ENCODE data around the gene SNRPA. TPM values are rescaled to one million over a fixed set of nuclear protein-coding genes. Genes with fewer than 3 reads are reported as not detected.

Gene SNRPA
- total and polyA plus RNA-seq, 2 donors (not counting 1 experiment from before 2014, with no cell fraction given), result 92.0 to 147 TPM

DNA sequence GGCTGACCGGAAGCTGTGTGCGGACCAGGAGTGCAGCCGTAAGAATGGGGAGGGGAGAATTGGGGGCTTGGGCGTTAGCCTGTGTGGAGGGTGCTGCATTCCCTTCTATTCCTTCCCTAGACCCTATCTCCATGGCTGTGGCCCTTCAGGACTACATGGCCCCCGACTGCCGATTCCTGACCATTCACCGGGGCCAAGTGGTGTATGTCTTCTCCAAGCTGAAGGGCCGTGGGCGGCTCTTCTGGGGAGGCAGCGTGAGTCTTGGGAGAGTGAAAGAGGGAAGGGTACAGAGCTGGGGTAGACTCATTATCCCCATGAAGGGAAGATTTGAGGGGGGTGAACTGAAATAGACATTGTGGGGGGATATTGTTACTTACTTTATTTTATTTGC lies 24.6 kb downstream of the SNRPA start:
- H3K4me2 ChIP-seq (replicated peaks; ENCODE audit: low read depth, low read length, poor library complexity, severe bottlenecking), result no peak overlapping the region
- CTCF ChIA-PET, result interaction anchor here (3.9 to 5.2 kb wide), 4 partner anchors 21 to 113 kb away, joined by 29 to 48 read pairs (median 35); partner anchors contain the start of genes ACTMAP, EGLN2 and SNRPA
- POLR2A ChIA-PET, result interaction anchor here (0.6 to 4.6 kb wide), 3 partner anchors 11 to 59 kb away, joined by 3 to 99 read pairs (median 3); partner anchors contain the start of genes ACTMAP, COQ8B, ITPKC and SNRPA
- no peaks in the 10 kb centered on the region for H3K27me3 Mint-ChIP-seq
- TF ChIP-seq EZH2 (IDR thresholded peaks at IDR 0.05; ENCODE audit: borderline replicate concordance, insufficient read depth, low read depth, low read length, poor library complexity, severe bottlenecking), result no peak
- TF ChIP-seq, protein P1, sequence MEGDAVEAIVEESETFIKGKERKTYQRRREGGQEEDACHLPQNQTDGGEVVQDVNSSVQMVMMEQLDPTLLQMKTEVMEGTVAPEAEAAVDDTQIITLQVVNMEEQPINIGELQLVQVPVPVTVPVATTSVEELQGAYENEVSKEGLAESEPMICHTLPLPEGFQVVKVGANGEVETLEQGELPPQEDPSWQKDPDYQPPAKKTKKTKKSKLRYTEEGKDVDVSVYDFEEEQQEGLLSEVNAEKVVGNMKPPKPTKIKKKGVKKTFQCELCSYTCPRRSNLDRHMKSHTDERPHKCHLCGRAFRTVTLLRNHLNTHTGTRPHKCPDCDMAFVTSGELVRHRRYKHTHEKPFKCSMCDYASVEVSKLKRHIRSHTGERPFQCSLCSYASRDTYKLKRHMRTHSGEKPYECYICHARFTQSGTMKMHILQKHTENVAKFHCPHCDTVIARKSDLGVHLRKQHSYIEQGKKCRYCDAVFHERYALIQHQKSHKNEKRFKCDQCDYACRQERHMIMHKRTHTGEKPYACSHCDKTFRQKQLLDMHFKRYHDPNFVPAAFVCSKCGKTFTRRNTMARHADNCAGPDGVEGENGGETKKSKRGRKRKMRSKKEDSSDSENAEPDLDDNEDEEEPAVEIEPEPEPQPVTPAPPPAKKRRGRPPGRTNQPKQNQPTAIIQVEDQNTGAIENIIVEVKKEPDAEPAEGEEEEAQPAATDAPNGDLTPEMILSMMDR (IDR thresholded peaks at IDR 0.05), result no peak
- H3K9me3 Mint-ChIP-seq (ENCODE audit: insufficient read depth), result no peaks in the 10 kb centered on the region
- peaks cover 62% of the 10 kb centered on the region for H3K4me1 Mint-ChIP-seq
- peak overlapping the region; percentile 56 for H3K4me3 Mint-ChIP-seq
- WGBS (ENCODE audit: insufficient coverage), result 100% methylated on average over 5 of the region's 10 CpGs
- H3K4me1 ChIP-seq (ENCODE audit: control insufficient read depth in 2 of 2, insufficient read depth in 2 of 2, low read length in 2 of 2), result peaks cover 50 to 70% of the 10 kb centered on the region in 2 donors
- H3K9me3 ChIP-seq (ENCODE audit: control extremely low read depth in 1 of 3, control insufficient read depth in 2 of 3, insufficient read depth in 1 of 3, low read length in 2 of 3), result peaks cover 0 to 17% (median 0%) of the 10 kb centered on the region in 3 donors
- H3K79me2 ChIP-seq (ENCODE audit: control insufficient read depth, insufficient read depth, low read length), result peaks cover 23% of the 10 kb centered on the region
- H2AFZ ChIP-seq (ENCODE audit: insufficient read depth, low read depth, low read length, poor library complexity, severe bottlenecking), result no peak overlapping the region
- intact Hi-C loops (cut with micrococcal nuclease), result loop anchor here (1.0 to 5.0 kb wide), 4 partner anchors 21 to 1363 kb away; partner anchors contain the start of genes PLEKHG2 and SERTAD3
- H3K27me3 ChIP-seq (replicated peaks in 1 of 4; ENCODE audit: control extremely low read depth in 1 of 4, control insufficient read depth in 3 of 4, insufficient read depth in 4 of 4, low read length in 3 of 4), result no peaks in the 10 kb centered on the region
- H3K4me3 ChIP-seq (ENCODE audit: control extremely low read depth in 1 of 5, extremely low read depth in 1 of 5, insufficient read depth in 1 of 5, low read depth in 2 of 5, low read length in 4 of 5), result no peak overlapping the region
- no peak for ATAC-seq (ENCODE audit: low read depth)
- H3K36me3 ChIP-seq (replicated peaks in 1 of 2; ENCODE audit: control extremely low read depth in 1 of 2, control insufficient read depth in 1 of 2, extremely low read depth in 1 of 2, insufficient read depth in 2 of 2, low read length in 1 of 2), result peaks cover 0 to 8% of the 10 kb centered on the region in 2 experiments
- H3K27ac ChIP-seq (ENCODE audit: low read length in 2 of 2), result no peak overlapping the region
- H4K20me1 ChIP-seq (ENCODE audit: control insufficient read depth, insufficient read depth, low read length, poor library complexity, severe bottlenecking), result peaks cover 21% of the 10 kb centered on the region
- peak overlapping the region; percentile 70 for H3K27ac Mint-ChIP-seq
- no peak for DNase-seq
- no peak overlapping the region for H3K9ac ChIP-seq (ENCODE audit: low read length)

DNA sequence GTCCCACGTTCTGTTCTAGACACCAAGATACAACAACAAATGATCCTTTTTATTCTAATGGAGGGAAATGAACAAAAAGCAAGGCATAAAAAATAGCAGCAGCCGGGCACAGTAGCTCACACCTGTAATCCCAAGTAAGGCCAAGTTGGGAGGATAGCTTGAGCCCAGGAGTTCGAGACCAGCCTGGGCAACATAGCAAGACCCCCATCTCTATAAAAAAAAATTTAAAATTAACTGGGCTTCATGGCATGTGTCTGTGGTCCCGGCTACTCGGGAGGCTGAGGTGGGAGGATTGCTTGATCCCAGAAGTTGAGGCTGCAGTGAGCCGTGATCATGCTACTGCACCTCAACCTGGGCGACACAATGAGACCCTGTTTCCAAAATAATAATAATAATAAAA lies 25.4 kb downstream of the SNRPA start:
- POLR2A ChIA-PET, result interaction anchor here (1.0 to 4.6 kb wide), 9 partner anchors 15 to 487 kb away, joined by 3 to 99 read pairs (median 9); partner anchors contain the start of genes ACTMAP, COQ8B, EGLN2 and HNRNPUL1
- Histone ChIP-seq H3K4me2 (replicated peaks; ENCODE audit: low read depth, low read length, poor library complexity, severe bottlenecking) (peak overlapping the region; percentile 89), H4K20me1 (ENCODE audit: control insufficient read depth, insufficient read depth, low read length, poor library complexity, severe bottlenecking) (peaks cover 25% of the 10 kb centered on the region), H3K27ac (ENCODE audit: low read length in 2 of 2) (peak overlapping the region; percentile 97 to 99), H3K4me1 (ENCODE audit: control insufficient read depth in 2 of 2, insufficient read depth in 2 of 2, low read length in 2 of 2) (peaks cover 50 to 66% of the 10 kb centered on the region in 2 donors), H3K27me3 (replicated peaks in 1 of 4; ENCODE audit: control extremely low read depth in 1 of 4, control insufficient read depth in 3 of 4, insufficient read depth in 4 of 4, low read length in 3 of 4) (no peaks in the 10 kb centered on the region), H3K79me2 (ENCODE audit: control insufficient read depth, insufficient read depth, low read length) (peaks cover 31% of the 10 kb centered on the region), H2AFZ (ENCODE audit: insufficient read depth, low read depth, low read length, poor library complexity, severe bottlenecking) (no peak overlapping the region), H3K9me3 (ENCODE audit: control extremely low read depth in 1 of 3, control insufficient read depth in 2 of 3, insufficient read depth in 1 of 3, low read length in 2 of 3) (peaks cover 0 to 10% (median 0%) of the 10 kb centered on the region in 3 donors), H3K36me3 (replicated peaks in 1 of 2; ENCODE audit: control extremely low read depth in 1 of 2, control insufficient read depth in 1 of 2, extremely low read depth in 1 of 2, insufficient read depth in 2 of 2, low read length in 1 of 2) (peaks cover 0 to 11% of the 10 kb centered on the region in 2 experiments), H3K9ac (ENCODE audit: low read length) (no peak overlapping the region), H3K4me3 (ENCODE audit: control extremely low read depth in 1 of 5, extremely low read depth in 1 of 5, insufficient read depth in 1 of 5, low read depth in 2 of 5, low read length in 4 of 5) (no peak overlapping the region)
- WGBS (ENCODE audit: insufficient coverage), result no CpG with 5 or more reads among the region's 7 CpGs
- DNase-seq, result no peak
- peak overlapping the region; percentile 99 for H3K4me3 Mint-ChIP-seq
- H3K4me1 Mint-ChIP-seq, result peaks cover 61% of the 10 kb centered on the region
- no peaks in the 10 kb centered on the region for H3K27me3 Mint-ChIP-seq
- no peak overlapping the region for H3K27ac Mint-ChIP-seq
- ATAC-seq (ENCODE audit: low read depth), result no peak
- H3K9me3 Mint-ChIP-seq (ENCODE audit: insufficient read depth), result no peaks in the 10 kb centered on the region
- CTCF ChIA-PET, result interaction anchor here (1.7 to 5.2 kb wide), 7 partner anchors 21 to 114 kb away, joined by 5 to 48 read pairs (median 29); partner anchors contain the start of genes ACTMAP, COQ8B, EGLN2 and ITPKC
- TF ChIP-seq EZH2 (IDR thresholded peaks at IDR 0.05; ENCODE audit: borderline replicate concordance, insufficient read depth, low read depth, low read length, poor library complexity, severe bottlenecking), result no peak
- TF ChIP-seq, protein P1 (IDR thresholded peaks at IDR 0.05), result no peak
- intact Hi-C loops (cut with micrococcal nuclease), result loop anchor here (1.0 to 5.0 kb wide), 4 partner anchors 22 to 1364 kb away; partner anchors contain the start of genes PLEKHG2 and SERTAD3

Data from B cell (primary cell).